OCI-LY7 (cell line): ENCODE results near the gene SRCAP. TPM values are rescaled to one million over a fixed set of nuclear protein-coding genes. Genes with fewer than 3 reads are reported as not detected.

ENCODE experiments used
- BruUV-seq: library from RNA; stranded (reverse); fragments of 400-500 nt; replicated peaks from 2 replicates; lab custom pipeline; 2021; lab: Mats Ljungman, UMichigan
- CTCF ChIA-PET: fragments of 300-600 bp; sonication (Branson Sonifier 250); formaldehyde crosslinking; loops from one replicate; lab custom pipeline; 2022; ENCODE audit warnings: antibody characterized with exemption; ENCODE audit not compliant: unreplicated experiment; lab: Charles Lee
- POLR2A ChIA-PET: fragments of 300-600 bp; sonication (Branson Sonifier 250); formaldehyde crosslinking; loops from one replicate; lab custom pipeline; 2022; ENCODE audit warnings: antibody characterized with exemption; lab: Charles Lee
- DNase-seq: peaks from one replicate; pipeline ENCODE4 v3.0.0-alpha.2; 2015; ENCODE audit warnings: low spot score
- H2AFZ ChIP-seq: fragments of 200-600 bp; sonication (generic), shearing (Covaris generic); 2 replicates; pipeline ENCODE4 v1.6.1; 2014; ENCODE audit warnings: mild to moderate bottlenecking, antibody characterized with exemption, low read length, moderate library complexity
- H3K27ac ChIP-seq: fragments of 200-600 bp; sonication (generic); 2 replicates; pipeline ENCODE4 v1.5.1; 2014; ENCODE audit warnings: mixed run types, low read depth, mild to moderate bottlenecking, moderate library complexity, low read length, inconsistent platforms; ENCODE audit not compliant: poor library complexity, severe bottlenecking
- H3K36me3 ChIP-seq: fragments of 200-600 bp; sonication (generic); 2 replicates; pipeline ENCODE4 v1.6.1; 2014; ENCODE audit warnings: mild to moderate bottlenecking, antibody characterized with exemption, low read length, moderate library complexity, mixed read lengths; ENCODE audit not compliant: insufficient read depth
- H3K4me1 ChIP-seq: fragments of 200-600 bp; sonication (generic); 2 replicates; pipeline ENCODE4 v1.5.1; 2014; ENCODE audit warnings: mild to moderate bottlenecking, low read length; ENCODE audit not compliant: insufficient read depth, poor library complexity, severe bottlenecking
- H3K4me2 ChIP-seq: fragments of 200-600 bp; sonication (generic); 2 replicates; pipeline ENCODE4 v1.6.1; 2014; ENCODE audit warnings: mild to moderate bottlenecking, low read length
- H3K4me3 ChIP-seq: fragments of 200-600 bp; sonication (generic); 2 replicates; pipeline ENCODE4 v1.5.1; 2014; ENCODE audit warnings: mild to moderate bottlenecking, low read depth, low read length; ENCODE audit not compliant: poor library complexity, severe bottlenecking
- H3K79me2 ChIP-seq: fragments of 200-600 bp; sonication (generic); 2 replicates; pipeline ENCODE4 v1.6.1; 2016; ENCODE audit warnings: low read depth, mild to moderate bottlenecking, low read length, moderate library complexity, mixed read lengths; ENCODE audit not compliant: insufficient read depth
- H3K9me2 ChIP-seq: fragments of 200-600 bp; sonication (generic); 2 replicates; pipeline ENCODE4 v1.6.1; 2016; ENCODE audit warnings: mild to moderate bottlenecking, low read length, mixed read lengths; ENCODE audit not compliant: insufficient read depth
- H3K9me3 ChIP-seq: fragments of 200-600 bp; sonication (generic); 2 replicates; pipeline ENCODE4 v1.6.1; 2014; ENCODE audit warnings: mild to moderate bottlenecking, mixed run types, low read length, mixed read lengths
- H4K20me1 ChIP-seq: fragments of 200-600 bp; sonication (generic); 2 replicates; pipeline ENCODE4 v1.6.1; 2014; ENCODE audit warnings: mild to moderate bottlenecking, antibody characterized with exemption, low read length, moderate library complexity, mixed read lengths; ENCODE audit not compliant: insufficient read depth
- EZH2phosphoT487 ChIP-seq: fragments of 200-600 bp; sonication (generic); IDR thresholded peaks from 2 replicates; pipeline ENCODE4 v1.6.1; 2018; ENCODE audit warnings: low read depth, borderline replicate concordance, mild to moderate bottlenecking, mixed run types, antibody characterized with exemption, low read length, moderate library complexity, mixed read lengths
- intact Hi-C: fragments of 100-400 bp; cut with micrococcal nuclease; formaldehyde crosslinking; loops from one replicate; pipeline ENCODE4 v1.10.0; 2022; ENCODE audit not compliant: unreplicated experiment
- total RNA-seq, 2 experiments: library from RNA; depleted of rRNA in 1 of 2; stranded (reverse); fragments of >200 nt in 1 of 2; shearing (Covaris generic) in 1 of 2; gene quantifications; 2 replicates each; pipeline ENCODE4 v1.2.3, GENCODE V29; 2014 to 2022
- TF ChIP-seq, protein P1 (sequence below): fragments of 200-600 bp; sonication (generic); conservative IDR thresholded peaks from 2 replicates; pipeline ENCODE4 v1.5.1; 2014; ENCODE audit warnings: mild to moderate bottlenecking, antibody characterized with exemption, low read length, moderate library complexity, mixed read lengths

The SRCAP gene
- total RNA-seq, 2 experiments from 2014 or later, result 41.8 to 93.7 TPM

DNA sequence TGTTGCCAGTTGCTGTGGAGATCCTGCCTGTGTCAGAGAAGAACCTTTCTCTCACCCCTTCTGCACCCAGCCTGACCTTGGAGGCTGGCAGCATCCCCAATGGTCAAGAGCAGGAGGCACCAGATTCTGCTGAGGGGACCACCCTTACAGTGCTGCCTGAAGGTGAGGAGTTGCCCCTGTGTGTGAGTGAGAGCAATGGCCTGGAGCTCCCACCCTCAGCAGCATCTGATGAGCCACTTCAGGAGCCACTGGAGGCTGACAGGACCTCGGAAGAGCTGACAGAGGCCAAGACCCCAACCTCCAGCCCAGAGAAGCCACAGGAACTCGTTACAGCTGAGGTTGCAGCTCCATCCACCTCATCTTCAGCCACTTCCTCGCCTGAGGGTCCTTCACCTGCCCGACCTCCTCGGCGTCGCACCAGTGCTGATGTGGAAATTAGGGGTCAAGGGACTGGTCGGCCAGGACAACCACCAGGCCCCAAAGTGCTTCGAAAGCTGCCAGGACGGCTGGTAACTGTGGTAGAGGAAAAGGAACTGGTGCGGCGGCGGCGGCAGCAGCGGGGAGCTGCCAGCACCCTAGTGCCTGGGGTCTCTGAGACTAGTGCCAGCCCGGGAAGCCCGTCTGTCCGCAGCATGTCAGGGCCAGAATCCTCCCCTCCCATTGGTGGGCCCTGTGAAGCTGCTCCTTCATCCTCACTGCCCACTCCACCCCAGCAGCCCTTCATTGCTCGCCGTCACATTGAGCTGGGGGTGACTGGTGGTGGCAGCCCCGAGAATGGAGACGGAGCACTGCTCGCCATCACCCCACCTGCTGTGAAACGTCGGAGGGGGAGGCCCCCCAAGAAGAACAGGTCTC lies 39.0 kb downstream of the SRCAP start:
- POLR2A ChIA-PET, result no interaction called here
- peaks cover 93% of the 10 kb centered on the region for H3K36me3 ChIP-seq

DNA sequence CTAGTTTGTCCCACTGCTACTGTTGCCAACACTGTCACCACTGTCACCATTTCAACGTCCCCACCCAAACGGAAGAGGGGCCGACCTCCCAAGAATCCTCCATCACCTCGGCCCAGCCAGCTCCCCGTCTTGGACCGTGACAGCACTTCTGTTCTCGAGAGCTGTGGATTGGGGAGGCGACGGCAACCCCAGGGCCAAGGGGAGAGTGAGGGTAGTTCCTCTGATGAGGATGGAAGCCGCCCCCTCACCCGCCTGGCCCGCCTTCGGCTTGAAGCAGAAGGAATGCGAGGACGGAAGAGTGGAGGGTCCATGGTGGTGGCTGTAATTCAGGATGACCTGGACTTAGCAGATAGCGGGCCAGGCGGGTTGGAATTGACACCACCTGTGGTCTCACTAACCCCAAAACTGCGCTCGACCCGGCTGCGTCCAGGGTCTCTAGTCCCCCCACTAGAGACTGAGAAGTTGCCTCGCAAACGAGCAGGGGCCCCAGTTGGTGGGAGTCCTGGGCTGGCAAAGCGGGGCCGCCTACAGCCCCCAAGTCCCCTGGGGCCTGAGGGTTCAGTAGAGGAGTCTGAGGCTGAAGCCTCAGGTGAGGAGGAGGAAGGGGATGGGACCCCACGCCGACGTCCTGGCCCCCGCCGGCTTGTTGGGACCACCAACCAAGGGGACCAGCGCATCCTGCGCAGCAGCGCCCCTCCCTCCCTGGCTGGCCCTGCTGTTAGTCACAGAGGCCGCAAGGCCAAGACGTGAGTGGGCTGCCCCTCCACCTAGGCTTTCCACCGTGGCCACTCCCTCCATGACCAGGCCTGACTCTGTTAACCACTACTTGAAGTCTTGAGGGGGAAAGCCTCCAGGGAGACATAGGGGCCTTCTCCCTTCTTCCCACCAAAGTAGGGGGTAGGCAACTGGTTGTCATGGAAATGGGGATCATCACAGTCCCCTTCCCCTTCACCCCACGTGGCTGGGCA lies 40.3 kb downstream of the SRCAP start:
- DNase-seq, result no peak
- Histone ChIP-seq H3K4me2 (no peak overlapping the region), H3K9me3 (no peaks in the 10 kb centered on the region), H3K79me2 (no peaks in the 10 kb centered on the region), H4K20me1 (no peaks in the 10 kb centered on the region), H3K27ac (no peak overlapping the region), H2AFZ (no peak overlapping the region), H3K9me2 (no peaks in the 10 kb centered on the region), H3K4me3 (no peak overlapping the region), H3K36me3 (peaks cover 92% of the 10 kb centered on the region), H3K4me1 (no peaks in the 10 kb centered on the region)
- BruUV-seq, result no TSS peak
- CTCF ChIA-PET, result no interaction called here
- TF ChIP-seq, protein P1, sequence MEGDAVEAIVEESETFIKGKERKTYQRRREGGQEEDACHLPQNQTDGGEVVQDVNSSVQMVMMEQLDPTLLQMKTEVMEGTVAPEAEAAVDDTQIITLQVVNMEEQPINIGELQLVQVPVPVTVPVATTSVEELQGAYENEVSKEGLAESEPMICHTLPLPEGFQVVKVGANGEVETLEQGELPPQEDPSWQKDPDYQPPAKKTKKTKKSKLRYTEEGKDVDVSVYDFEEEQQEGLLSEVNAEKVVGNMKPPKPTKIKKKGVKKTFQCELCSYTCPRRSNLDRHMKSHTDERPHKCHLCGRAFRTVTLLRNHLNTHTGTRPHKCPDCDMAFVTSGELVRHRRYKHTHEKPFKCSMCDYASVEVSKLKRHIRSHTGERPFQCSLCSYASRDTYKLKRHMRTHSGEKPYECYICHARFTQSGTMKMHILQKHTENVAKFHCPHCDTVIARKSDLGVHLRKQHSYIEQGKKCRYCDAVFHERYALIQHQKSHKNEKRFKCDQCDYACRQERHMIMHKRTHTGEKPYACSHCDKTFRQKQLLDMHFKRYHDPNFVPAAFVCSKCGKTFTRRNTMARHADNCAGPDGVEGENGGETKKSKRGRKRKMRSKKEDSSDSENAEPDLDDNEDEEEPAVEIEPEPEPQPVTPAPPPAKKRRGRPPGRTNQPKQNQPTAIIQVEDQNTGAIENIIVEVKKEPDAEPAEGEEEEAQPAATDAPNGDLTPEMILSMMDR, result no peak
- no peak for TF ChIP-seq EZH2phosphoT487
- intact Hi-C loops, result no loop called here
- POLR2A ChIA-PET, result interaction anchor here (0.7 kb wide), 1 partner anchor 83 kb away, joined by 3 read pairs; no protein-coding TSS in a partner anchor

More for the DNA sequence above, 39.0 kb downstream of the SRCAP start:
- Histone ChIP-seq H3K9me3 (no peaks in the 10 kb centered on the region), H3K79me2 (no peaks in the 10 kb centered on the region), H3K4me2 (no peak overlapping the region), H4K20me1 (no peaks in the 10 kb centered on the region), H3K27ac (no peak overlapping the region), H3K4me3 (no peak overlapping the region), H3K4me1 (no peaks in the 10 kb centered on the region), H2AFZ (no peak overlapping the region), H3K9me2 (no peaks in the 10 kb centered on the region)
- no peak for DNase-seq
- CTCF ChIA-PET, result no interaction called here
- BruUV-seq, result TSS peak; percentile 51
- intact Hi-C loops, result no loop called here
- no peak for TF ChIP-seq EZH2phosphoT487
- TF ChIP-seq, protein P1, result no peak
